Spinal cord (tissue), 10 donors: Measurements from ENCODE around the gene NCKAP1. TPM values are rescaled to one million over a fixed set of nuclear protein-coding genes. Genes with fewer than 3 reads are reported as not detected.
"Not testable (repeated sequence)": the region's sequence is repeated elsewhere in the genome, so short reads cannot be mapped to it uniquely, and the experiment has no call there.

ENCODE experiments used
- DNase-seq, 6 donors: peaks; one replicate each; pipeline versions ENCODE4 v3.0.0 to v3.0.0-alpha.2; 2013 to 2015; ENCODE audit warnings: low spot score in 6 of 6, low read depth in 4 of 6
- H3K27ac ChIP-seq: one replicate; pipeline ENCODE4 v1.5.1; 2013; ENCODE audit warnings: low read depth, low read length, control low read depth
- H3K27me3 ChIP-seq: one replicate; pipeline ENCODE4 v1.6.1; 2013; ENCODE audit warnings: low read length; ENCODE audit not compliant: control insufficient read depth, insufficient read depth
- H3K36me3 ChIP-seq: one replicate; pipeline ENCODE4 v1.6.1; 2013; ENCODE audit warnings: low read length; ENCODE audit not compliant: control insufficient read depth, insufficient read depth
- H3K4me1 ChIP-seq: one replicate; pipeline ENCODE4 v1.6.1; 2013; ENCODE audit warnings: low read length; ENCODE audit not compliant: control insufficient read depth, insufficient read depth
- H3K4me3 ChIP-seq: one replicate; pipeline ENCODE4 v1.5.1; 2013; ENCODE audit warnings: low read depth, low read length, control low read depth
- H3K9me3 ChIP-seq: one replicate; pipeline ENCODE4 v1.6.1; 2013; ENCODE audit warnings: low read length; ENCODE audit not compliant: control insufficient read depth, insufficient read depth
- WGBS: methylation state at CpG from one replicate; pipeline ENCODE4 v1.1.5; 2013; ENCODE audit warnings: missing lambda C conversion rate; ENCODE audit not compliant: insufficient coverage; 5-methylcytosine and 5-hydroxymethylcytosine counted together
- polyA plus RNA-seq, 2 donors: library from polyadenylated mRNA; unstranded; fragments of 120-200 nt; gene quantifications; one replicate each; pipeline ENCODE4 v1.2.1, GENCODE V29; 2013; ENCODE audit not compliant: insufficient read length in 2 of 2
- total RNA-seq, 2 donors: library from RNA; depleted of rRNA in 1 of 2; stranded (reverse); fragments of 120-200 nt in 1 of 2; fragments of >200 nt in 1 of 2; gene quantifications; one replicate each; pipeline versions ENCODE4 v1.2.3 to v1.2.4, GENCODE V29; 2013 to 2014
- donor health status: healthy.

NCKAP1 gene
- total and polyA plus RNA-seq, 4 donors = 136 to 245 (median 150) TPM

GRCh38 chr2:182980652-182981051 is 57.6 kb downstream of the NCKAP1 start:
- no peaks in the 10 kb centered on the region for H3K27me3 ChIP-seq
- H3K27ac ChIP-seq = no peak overlapping the region
- H3K9me3 ChIP-seq = no peaks in the 10 kb centered on the region
- H3K36me3 ChIP-seq = peaks cover 14% of the 10 kb centered on the region
- H3K4me3 ChIP-seq = no peak overlapping the region
- no peaks in the 10 kb centered on the region for H3K4me1 ChIP-seq
- no CpG with 5 or more reads among the region's 1 CpG for WGBS
- no peak for DNase-seq

DNA sequence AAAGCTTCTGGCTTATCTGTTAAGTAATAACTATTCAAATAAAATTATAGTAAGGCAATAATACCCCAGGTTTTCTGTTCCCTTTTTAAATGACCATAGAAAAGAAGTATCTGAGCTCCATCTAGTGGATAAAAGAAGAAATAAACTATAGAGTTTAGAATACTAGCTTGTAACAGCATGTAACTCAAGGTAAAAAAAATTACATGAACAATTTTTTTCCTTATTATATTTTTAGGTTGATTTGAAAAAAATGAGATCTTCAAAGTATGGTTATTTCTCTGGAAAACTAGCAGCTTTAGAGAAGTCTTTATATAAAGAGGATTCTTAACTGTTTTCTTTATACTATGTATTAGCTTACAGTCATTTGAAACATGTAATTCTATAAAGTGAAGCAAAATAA is 58.1 kb downstream of the NCKAP1 start:
- no peak overlapping the region for H3K27ac ChIP-seq
- DNase-seq = peak in 4 of 6 donors; percentile 9 to 80 (median 44)
- peaks cover 10% of the 10 kb centered on the region for H3K36me3 ChIP-seq
- H3K9me3 ChIP-seq = no peaks in the 10 kb centered on the region
- no peaks in the 10 kb centered on the region for H3K27me3 ChIP-seq
- H3K4me1 ChIP-seq = no peaks in the 10 kb centered on the region
- H3K4me3 ChIP-seq = no peak overlapping the region

- no peaks in the 10 kb centered on the region for H3K4me1 ChIP-seq
- no peak for DNase-seq
- no CpG with 5 or more reads among the region's 1 CpG for WGBS
- no peaks in the 10 kb centered on the region for H3K27me3 ChIP-seq
- H3K4me3 ChIP-seq = no peak overlapping the region
- H3K9me3 ChIP-seq = no peaks in the 10 kb centered on the region
- peaks cover 5% of the 10 kb centered on the region for H3K36me3 ChIP-seq
- H3K27ac ChIP-seq = no peak overlapping the region
These were observed 60.8 kb downstream of the NCKAP1 start for GRCh38 chr2:182977463-182977862.

GRCh38 chr2:182973441-182974352 is 64.6 kb downstream of the NCKAP1 start:
- no CpG with 5 or more reads among the region's 1 CpG for WGBS
- Histone ChIP-seq H3K4me3 (no peak overlapping the region), H3K36me3 (peaks cover 5% of the 10 kb centered on the region), H3K27ac (no peak overlapping the region), H3K9me3 (no peaks in the 10 kb centered on the region), H3K4me1 (no peaks in the 10 kb centered on the region), H3K27me3 (no peaks in the 10 kb centered on the region)
- no peak for DNase-seq

DNA sequence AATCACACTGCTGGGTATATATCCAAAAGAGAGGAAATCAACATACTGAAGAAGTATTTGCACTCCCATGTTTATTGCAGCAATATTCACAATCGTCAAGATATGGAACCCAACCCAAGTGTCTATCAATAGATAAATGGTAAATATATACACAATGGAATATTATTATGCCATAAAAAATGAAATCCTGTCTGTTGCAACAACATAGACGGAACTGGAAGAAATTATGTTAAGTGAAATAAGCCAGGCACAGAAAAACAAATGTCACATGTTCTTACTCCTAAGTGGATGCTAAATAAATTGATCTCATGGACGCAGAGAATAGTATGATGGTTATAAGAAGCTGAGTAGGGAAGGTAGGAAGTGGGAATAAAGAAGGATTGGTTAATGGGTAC is 65.7 kb downstream of the NCKAP1 start:
- 100% methylated on average over 2 of the region's 3 CpGs for WGBS

GRCh38 chr2:182971820-182972547 is 66.3 kb downstream of the NCKAP1 start:
- Histone ChIP-seq H3K9me3 (no peaks in the 10 kb centered on the region), H3K27ac (no peak overlapping the region), H3K4me3 (no peak overlapping the region), H3K27me3 (no peaks in the 10 kb centered on the region), H3K36me3 (no peaks in the 10 kb centered on the region), H3K4me1 (no peaks in the 10 kb centered on the region)
- no peak for DNase-seq
- no CpG with 5 or more reads among the region's 3 CpGs for WGBS

More for the DNA sequence above, 65.7 kb downstream of the NCKAP1 start:
- Histone ChIP-seq H3K4me3 (no peak overlapping the region), H3K27me3 (no peaks in the 10 kb centered on the region), H3K27ac (no peak overlapping the region), H3K9me3 (no peaks in the 10 kb centered on the region), H3K36me3 (peaks cover 5% of the 10 kb centered on the region), H3K4me1 (no peaks in the 10 kb centered on the region)
- DNase-seq = no peak

DNA sequence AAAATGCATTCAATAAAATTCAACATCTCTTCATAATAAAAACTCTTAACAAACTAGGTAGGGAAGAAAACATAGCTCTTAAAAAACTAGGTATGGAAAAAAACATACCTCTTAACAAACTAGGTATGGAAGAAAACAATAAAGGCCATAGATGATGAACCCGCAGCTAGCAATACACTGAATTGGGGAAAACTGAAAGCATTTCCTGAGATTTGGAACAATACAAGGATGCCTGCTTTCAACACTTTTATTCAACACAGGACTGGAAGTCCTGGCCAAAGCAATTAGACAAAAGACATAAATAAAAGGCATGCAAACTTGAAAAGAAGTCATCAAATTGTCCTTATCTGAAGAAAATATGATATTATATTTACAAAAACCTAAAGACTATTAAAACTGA is 67.8 kb downstream of the NCKAP1 start:
- WGBS = 100% methylated on average over 1 of the region's 1 CpG
- H3K4me3 ChIP-seq = no peak overlapping the region
- no peaks in the 10 kb centered on the region for H3K36me3 ChIP-seq
- H3K9me3 ChIP-seq = no peaks in the 10 kb centered on the region
- H3K4me1 ChIP-seq = no peaks in the 10 kb centered on the region
- no peaks in the 10 kb centered on the region for H3K27me3 ChIP-seq
- DNase-seq = no peak
- no peak overlapping the region for H3K27ac ChIP-seq

DNA sequence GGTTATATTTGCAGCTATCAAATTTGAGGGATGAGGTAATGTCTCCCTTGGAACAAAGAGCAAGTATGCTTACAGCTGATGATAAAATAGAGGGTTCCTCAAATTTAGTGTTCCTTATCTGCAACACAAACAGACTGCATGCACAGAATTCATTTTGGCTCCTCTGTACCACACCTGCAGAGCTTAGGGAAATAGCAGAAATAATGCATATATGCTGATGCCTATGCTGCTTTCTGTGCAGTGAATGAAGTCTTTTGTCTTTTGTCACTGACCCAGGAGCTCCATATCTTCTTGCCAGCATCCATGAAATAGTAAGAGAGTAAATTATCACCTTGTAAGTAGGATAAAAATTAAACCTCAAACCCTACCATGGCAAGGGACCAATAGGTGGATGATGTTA is 69.8 kb downstream of the NCKAP1 start:
- Histone ChIP-seq H3K4me1 (no peaks in the 10 kb centered on the region), H3K36me3 (no peaks in the 10 kb centered on the region), H3K27ac (no peak overlapping the region), H3K9me3 (no peaks in the 10 kb centered on the region), H3K4me3 (no peak overlapping the region), H3K27me3 (no peaks in the 10 kb centered on the region)
- no peak for DNase-seq

DNA sequence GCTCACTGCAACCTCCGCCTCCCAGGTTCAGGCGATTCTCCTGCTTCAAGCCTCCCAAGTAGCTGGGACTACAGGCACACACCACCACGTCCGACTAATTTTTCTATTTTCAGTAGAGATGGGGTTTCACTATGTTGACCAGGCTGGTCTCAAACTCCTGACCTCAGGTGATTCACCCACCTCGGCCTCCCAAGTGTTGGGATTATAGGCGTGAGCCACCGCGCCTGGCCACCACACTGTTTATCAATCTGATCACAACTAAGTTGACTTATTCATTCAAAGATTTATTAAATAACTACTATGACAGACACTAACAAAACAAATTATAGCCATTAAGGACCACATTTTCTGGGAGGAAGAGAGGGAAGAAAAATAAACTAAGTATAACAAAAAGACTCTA is 71.9 kb downstream of the NCKAP1 start:
- not testable (repeated sequence) for H3K27ac ChIP-seq, H3K4me1 ChIP-seq, H3K4me3 ChIP-seq, H3K36me3 ChIP-seq, H3K27me3 ChIP-seq, DNase-seq, H3K9me3 ChIP-seq
- WGBS = 100% methylated on average over 1 of the region's 8 CpGs

- Histone ChIP-seq H3K4me1 (no peaks in the 10 kb centered on the region), H3K36me3 (peaks cover 2% of the 10 kb centered on the region), H3K4me3 (no peak overlapping the region), H3K27ac (no peak overlapping the region), H3K27me3 (no peaks in the 10 kb centered on the region), H3K9me3 (no peaks in the 10 kb centered on the region)
- DNase-seq = no peak
- WGBS = no CpG with 5 or more reads among the region's 2 CpGs
These were observed 75.6 kb downstream of the NCKAP1 start for GRCh38 chr2:182962641-182963040.
